ENCODE data around the gene VPS4B.

DNA sequence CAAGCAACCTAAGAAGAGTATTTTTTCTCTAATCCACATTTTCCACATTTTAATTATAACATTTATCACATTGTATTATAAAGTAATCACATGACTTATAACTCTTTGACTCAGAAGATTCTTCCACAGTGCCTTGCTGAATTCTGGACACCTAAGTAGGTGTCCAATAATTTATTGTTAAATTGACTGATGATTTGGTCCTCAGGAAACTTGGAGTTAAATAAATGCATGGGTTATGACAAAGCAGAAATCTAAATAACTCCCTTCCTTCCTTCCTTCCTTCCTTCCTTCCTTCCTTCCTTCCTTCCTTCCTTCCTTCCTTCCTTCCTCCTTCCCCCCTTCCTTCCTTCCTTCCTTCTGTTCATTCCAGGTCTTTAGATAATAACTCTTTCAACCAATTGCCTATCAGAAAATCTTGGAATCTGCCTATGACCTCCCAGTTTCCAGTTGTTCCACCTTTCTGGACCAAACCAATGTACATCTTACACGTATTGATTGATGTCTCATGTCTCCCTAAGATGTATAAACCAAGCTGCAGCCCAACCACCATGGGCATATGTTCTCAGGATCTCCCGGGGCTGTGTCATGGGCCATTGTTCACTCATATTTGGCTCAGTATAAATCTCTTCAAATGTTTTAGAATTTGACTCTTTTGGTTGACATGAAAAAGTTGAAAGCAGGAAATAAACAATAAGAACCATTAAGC lies 44.8 kb downstream of the VPS4B start:
- TF ChIP-seq, protein P1, sequence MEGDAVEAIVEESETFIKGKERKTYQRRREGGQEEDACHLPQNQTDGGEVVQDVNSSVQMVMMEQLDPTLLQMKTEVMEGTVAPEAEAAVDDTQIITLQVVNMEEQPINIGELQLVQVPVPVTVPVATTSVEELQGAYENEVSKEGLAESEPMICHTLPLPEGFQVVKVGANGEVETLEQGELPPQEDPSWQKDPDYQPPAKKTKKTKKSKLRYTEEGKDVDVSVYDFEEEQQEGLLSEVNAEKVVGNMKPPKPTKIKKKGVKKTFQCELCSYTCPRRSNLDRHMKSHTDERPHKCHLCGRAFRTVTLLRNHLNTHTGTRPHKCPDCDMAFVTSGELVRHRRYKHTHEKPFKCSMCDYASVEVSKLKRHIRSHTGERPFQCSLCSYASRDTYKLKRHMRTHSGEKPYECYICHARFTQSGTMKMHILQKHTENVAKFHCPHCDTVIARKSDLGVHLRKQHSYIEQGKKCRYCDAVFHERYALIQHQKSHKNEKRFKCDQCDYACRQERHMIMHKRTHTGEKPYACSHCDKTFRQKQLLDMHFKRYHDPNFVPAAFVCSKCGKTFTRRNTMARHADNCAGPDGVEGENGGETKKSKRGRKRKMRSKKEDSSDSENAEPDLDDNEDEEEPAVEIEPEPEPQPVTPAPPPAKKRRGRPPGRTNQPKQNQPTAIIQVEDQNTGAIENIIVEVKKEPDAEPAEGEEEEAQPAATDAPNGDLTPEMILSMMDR (conservative IDR thresholded peaks at IDR 0.05; ENCODE audit: low read depth, low read length): no peak
- TF ChIP-seq EZH2 (IDR thresholded peaks at IDR 0.05; ENCODE audit: low read length, unreplicated experiment) (no peak), EZH2phosphoT487 (IDR thresholded peaks at IDR 0.05; ENCODE audit: borderline replicate concordance, low read length) (no peak)

Data from PC-3 (cell line).